Adrenal gland (tissue), 12 donors: ENCODE data around the gene C4B. TPM values are rescaled to one million over a fixed set of nuclear protein-coding genes. Genes with fewer than 3 reads are reported as not detected.
"Not testable (repeated sequence)": the region's sequence is repeated elsewhere in the genome, so short reads cannot be mapped to it uniquely, and the experiment has no call there.

Experiments used
- DNase-seq, 7 donors: peaks; one replicate each; pipeline ENCODE4 v3.0.0-alpha.2; 2019 to 2020
- H3K27ac ChIP-seq, 5 donors: fragments of 200-600 bp; sonication (generic) in 4 of 5; 1 replicate in 3 of 5; 2 replicates in 2 of 5; pipeline versions ENCODE4 v1.5.1 to v1.8.0; 2016 to 2020; ENCODE audit warnings: mild to moderate bottlenecking in 1 of 5
- H3K27me3 ChIP-seq: fragments of 200-600 bp; 2 replicates; pipeline ENCODE4 v1.8.0; 2021
- H3K36me3 ChIP-seq, 2 donors: fragments of 200-600 bp; replicated peaks in 1 of 2; 1 replicate in 1 of 2; 2 replicates in 1 of 2; pipeline versions ENCODE4 v1.5.1 to v1.8.0; 2018 to 2022
- H3K4me1 ChIP-seq, 2 donors: fragments of 200-600 bp; replicated peaks in 1 of 2; 1 replicate in 1 of 2; 2 replicates in 1 of 2; pipeline versions ENCODE4 v1.5.1 to v1.8.0; 2018 to 2021
- H3K4me3 ChIP-seq, 4 donors: fragments of 200-600 bp; sonication (generic) in 3 of 4; one replicate each; pipeline ENCODE4 v1.5.1; 2016 to 2018
- H3K9me3 ChIP-seq, 3 donors: fragments of 200-600 bp; sonication (generic) in 1 of 3; replicated peaks in 1 of 3; 1 replicate in 2 of 3; 2 replicates in 1 of 3; pipeline versions ENCODE4 v1.5.1 to v1.8.0; 2016 to 2021
- CTCF ChIP-seq, 6 experiments: fragments of 450-650 bp in 4 of 6; fragments of 200-600 bp in 2 of 6; sonication (generic) in 1 of 6; IDR thresholded peaks; 1 replicate in 5 of 6; 2 replicates in 1 of 6; pipeline versions ENCODE4 v1.5.1 to v1.8.0; 2016 to 2021; ENCODE audit warnings: antibody characterized with exemption in 6 of 6, mild to moderate bottlenecking in 2 of 6, moderate library complexity in 1 of 6
- WGBS, 4 donors: extraction: QIAGEN DNeasy Blood & Tissue Kit in 2 of 4; methylation state at CpG; one replicate each; pipeline versions ENCODE4 v1.1.5 to v1.1.7; 2013 to 2017; 5-methylcytosine and 5-hydroxymethylcytosine counted together
- intact Hi-C, 2 donors: fragments of 100-400 bp; cut with DNase I; formaldehyde crosslinking; loops; one replicate each; pipeline versions ENCODE4 v1.14.1 to v1.15.0; 2022 to 2023
- polyA plus RNA-seq, 3 donors: library from polyadenylated mRNA; stranded (reverse); fragments of 200-250 nt in 2 of 3; fragments of 350-450 nt in 1 of 3; fragmentation: Illumina TruSeq in 1 of 3; extraction: RNeasy Lipid Tissue Mini Kit (QIAGEN cat#74804) in 1 of 3; gene quantifications; one replicate each; pipeline ENCODE4 v1.2.3, GENCODE V29; 2013 to 2014
- total RNA-seq, 9 donors: library from RNA; depleted of rRNA in 4 of 9; stranded (reverse); fragments of >200 nt in 4 of 9; fragments of 120-200 nt in 1 of 9; fragmentation: NEBNext Ultra II Directional in 1 of 9; extraction: Animal tissue kit (Norgen Biotek cat#: 25700) in 1 of 9; gene quantifications; one replicate each; pipeline versions ENCODE4 v1.1.0 to v1.2.4, GENCODE V29; 2013 to 2023
- donor health status: healthy with polysubstance abuse.
- donor health status: Bipolar disorder and iron deficiency.
- donor health status: DM: yes; HTN: yes; CAD: no.
- donor health status: DM: no; HTN: no; CAD: no.
- donor health status: DM: no; HTN: no; CAD: no.
- donor health status: DM: yes; HTN: yes; CAD: no.

C4B gene
- total and polyA plus RNA-seq, 12 donors = 236 to 5,092 (median 1,284) TPM

GRCh38 chr6:32002546-32003268 is 11.9 kb upstream of the C4B start:
- H3K9me3 ChIP-seq, H3K4me1 ChIP-seq, H3K4me3 ChIP-seq, DNase-seq, H3K27me3 ChIP-seq, intact Hi-C loops, H3K27ac ChIP-seq, H3K36me3 ChIP-seq: not testable (repeated sequence)
- no CpG with 5 or more reads among the region's 15 CpGs for WGBS, 4 donors

- H3K9me3 ChIP-seq, H3K4me3 ChIP-seq, H3K4me1 ChIP-seq, H3K27me3 ChIP-seq, H3K36me3 ChIP-seq, DNase-seq, intact Hi-C loops, H3K27ac ChIP-seq: not testable (repeated sequence)
- WGBS, 4 donors = no CpG with 5 or more reads among the region's 7 CpGs
Measured at GRCh38 chr6:32003301-32003700, 11.3 kb upstream of the C4B start.

GRCh38 chr6:32004393-32004792 is 10.2 kb upstream of the C4B start:
- DNase-seq = peak in 6 of 7 donors; percentile 2 to 35 (median 14)
- H3K27me3 ChIP-seq, H3K4me3 ChIP-seq, H3K36me3 ChIP-seq, H3K4me1 ChIP-seq, H3K9me3 ChIP-seq, intact Hi-C loops: not testable (repeated sequence)
- 79 to 89% (median 82%) methylated on average over 3 to 4 of the region's 4 CpGs; no CpG with 5 or more reads in 1 of the 4 donors for WGBS, 4 donors
- H3K27ac ChIP-seq = peak overlapping the region in 4 of 5 donors; percentile 72 to 82 (median 77)

- H3K27me3 ChIP-seq, DNase-seq, intact Hi-C loops, H3K4me1 ChIP-seq, H3K9me3 ChIP-seq, H3K4me3 ChIP-seq, H3K36me3 ChIP-seq: not testable (repeated sequence)
- WGBS, 4 donors = 20 to 49% (median 37%) methylated on average over 3 to 10 of the region's 13 CpGs
- H3K27ac ChIP-seq = peak overlapping the region; percentile 69 to 85 (median 75)
Measured at GRCh38 chr6:32004864-32005537, 9.6 kb upstream of the C4B start.

- TF ChIP-seq CTCF (IDR thresholded peaks at IDR 0.05) = peak in 3 of 6 experiments; percentile 8 to 22 (median 16)
- H3K36me3 ChIP-seq, H3K9me3 ChIP-seq, H3K4me1 ChIP-seq, H3K27me3 ChIP-seq, H3K4me3 ChIP-seq, intact Hi-C loops: not testable (repeated sequence)
- DNase-seq = peak in 6 of 7 donors; percentile 42 to 93 (median 82)
- peak overlapping the region; percentile 46 to 85 (median 74) for H3K27ac ChIP-seq
- WGBS, 4 donors = 25 to 46% (median 43%) methylated on average over 1 to 8 of the region's 9 CpGs; no CpG with 5 or more reads in 1 of the 4 donors
Measured at GRCh38 chr6:32005538-32005880, 9.1 kb upstream of the C4B start.

GRCh38 chr6:32005991-32006529 is 8.5 kb upstream of the C4B start:
- intact Hi-C loops, H3K4me1 ChIP-seq, H3K36me3 ChIP-seq, H3K4me3 ChIP-seq, H3K9me3 ChIP-seq, H3K27me3 ChIP-seq: not testable (repeated sequence)
- 55 to 80% (median 67%) methylated on average over 7 to 8 of the region's 8 CpGs; no CpG with 5 or more reads in 1 of the 4 donors for whole genome bisulfite sequencing, 4 donors
- DNase-seq = peak in 6 of 7 donors; percentile 22 to 55 (median 40)
- peak overlapping the region; percentile 52 to 85 (median 77) for H3K27ac ChIP-seq
